AG04450 (cell line): Measurements from ENCODE around the gene C20orf173. TPM values are rescaled to one million over a fixed set of nuclear protein-coding genes. Genes with fewer than 3 reads are reported as not detected.

ENCODE experiments used
- CTCF ChIA-PET: fragments of 300-600, 350-600 bp; formaldehyde crosslinking; extraction: SDS; loops from one replicate; lab custom pipeline; 2022; ENCODE audit warnings: antibody characterized with exemption, inconsistent platforms; lab: Charles Lee
- POLR2A ChIA-PET: fragments of 350-600 bp; formaldehyde crosslinking; extraction: SDS; loops from one replicate; lab custom pipeline; 2021; ENCODE audit warnings: antibody characterized with exemption, inconsistent platforms; lab: Yijun Ruan, JAX
- DNase-seq: peaks from one replicate; pipeline ENCODE4 v3.0.0-alpha.2; 2011; ENCODE audit warnings: low read depth, low spot score
- H3K27ac ChIP-seq: one replicate; pipeline ENCODE4 v1.5.1; 2012; ENCODE audit warnings: low read depth, low read length, control low read depth
- H3K27me3 ChIP-seq: one replicate; pipeline ENCODE4 v1.6.0; 2012; ENCODE audit warnings: low read length; ENCODE audit not compliant: control insufficient read depth, insufficient read depth
- H3K4me3 ChIP-seq: 2 replicates; pipeline ENCODE4 v1.5.1; 2011; ENCODE audit warnings: mild to moderate bottlenecking, low read depth, low read length, control low read depth
- H3K9me3 ChIP-seq: 2 replicates; pipeline ENCODE4 v1.5.1; 2012; ENCODE audit warnings: low read length; ENCODE audit not compliant: control insufficient read depth, insufficient read depth
- CTCF ChIP-seq: IDR thresholded peaks from 2 replicates; pipeline ENCODE4 v1.5.1; 2011; ENCODE audit warnings: low read depth, low read length, control low read depth, inconsistent platforms
- polyA plus RNA-seq: library from polyadenylated mRNA; depleted of rRNA; stranded (reverse); fragments of >200 nt; gene quantifications from 2 replicates; pipeline ENCODE4 v1.2.3, GENCODE V29; 2011

Gene C20orf173
- polyA plus RNA-seq, 1 experiment: not detected

DNA sequence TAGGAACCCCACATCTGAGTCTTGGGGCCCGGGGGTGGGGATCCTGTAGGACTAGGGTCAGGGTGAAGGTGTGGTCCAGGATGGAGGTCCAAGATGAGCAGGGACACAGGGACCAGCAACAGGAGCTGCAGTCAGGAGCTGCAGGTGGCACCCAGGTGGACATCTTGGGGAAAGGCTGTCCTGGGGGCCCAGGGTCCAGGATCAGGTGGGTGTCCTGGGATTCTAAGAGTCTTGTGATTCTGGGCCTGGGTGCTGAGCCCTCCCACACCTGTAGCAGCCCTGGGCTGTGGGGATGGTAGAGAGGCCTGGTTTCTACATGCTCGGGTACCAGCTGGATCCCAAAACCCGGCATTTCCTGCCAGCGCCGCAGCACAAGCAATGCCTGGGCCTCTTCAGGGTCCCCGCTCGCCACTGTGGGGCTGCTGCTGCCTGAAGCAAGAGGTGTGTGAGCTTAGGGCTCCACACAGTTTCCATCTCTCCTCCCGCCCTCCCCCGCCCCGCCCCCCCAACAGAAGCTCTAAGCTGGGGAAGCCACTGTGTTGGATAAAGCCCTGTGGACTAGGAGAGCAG lies 33.2 kb upstream of the C20orf173 start:
- H3K27ac ChIP-seq: no peak overlapping the region
- no peaks in the 10 kb centered on the region; the same call in 1 of the 2 replicates for H3K9me3 ChIP-seq
- DNase-seq: no peak
- H3K4me3 ChIP-seq: no peak overlapping the region
- peaks cover 4% of the 10 kb centered on the region for H3K27me3 ChIP-seq
- CTCF ChIA-PET: no interaction called here
- POLR2A ChIA-PET: no interaction called here
- TF ChIP-seq CTCF: no peak

- H3K4me3 ChIP-seq: no peak overlapping the region
- peaks cover 4% of the 10 kb centered on the region for H3K27me3 ChIP-seq
- no peak overlapping the region for H3K27ac ChIP-seq
- ChIA-PET CTCF (interaction anchor here (1.1 kb wide), 1 partner anchor 18 kb away, joined by 3 read pairs; no protein-coding TSS in a partner anchor), POLR2A (interaction anchor here (0.5 to 0.6 kb wide), 2 partner anchors 18 to 81 kb away, joined by 7 to 10 read pairs; no protein-coding TSS in a partner anchor)
- DNase-seq: no peak
- no peak for TF ChIP-seq CTCF
- no peaks in the 10 kb centered on the region; the same call in 1 of the 2 replicates for H3K9me3 ChIP-seq
Observed at GRCh38 chr20:35561671-35562070, 32.2 kb upstream of the C20orf173 start.

GRCh38 chr20:35561268-35561667 lies 31.8 kb upstream of the C20orf173 start:
- CTCF ChIA-PET: interaction anchor here (0.5 to 1.1 kb wide), 2 partner anchors 18 to 220 kb away, joined by 3 read pairs; no protein-coding TSS in a partner anchor
- peak; percentile 4 for DNase-seq
- Histone ChIP-seq H3K27ac (no peak overlapping the region), H3K9me3 (no peaks in the 10 kb centered on the region; the same call in 1 of the 2 replicates), H3K27me3 (peaks cover under 1% of the 10 kb centered on the region), H3K4me3 (no peak overlapping the region)
- TF ChIP-seq CTCF: peak; percentile 32; the same call in 1 of the 2 replicates
- POLR2A ChIA-PET: interaction anchor here (0.5 to 0.6 kb wide), 3 partner anchors 19 to 81 kb away, joined by 3 to 10 read pairs (median 7); no protein-coding TSS in a partner anchor

GRCh38 chr20:35560541-35560940 lies 31.1 kb upstream of the C20orf173 start:
- POLR2A ChIA-PET: no interaction called here
- no peak for TF ChIP-seq CTCF
- Histone ChIP-seq H3K4me3 (no peak overlapping the region), H3K27me3 (no peaks in the 10 kb centered on the region), H3K9me3 (no peaks in the 10 kb centered on the region; the same call in 1 of the 2 replicates), H3K27ac (no peak overlapping the region)
- DNase-seq: no peak
- CTCF ChIA-PET: interaction anchor here (1.1 kb wide), 1 partner anchor 17 kb away, joined by 3 read pairs; no protein-coding TSS in a partner anchor

DNA sequence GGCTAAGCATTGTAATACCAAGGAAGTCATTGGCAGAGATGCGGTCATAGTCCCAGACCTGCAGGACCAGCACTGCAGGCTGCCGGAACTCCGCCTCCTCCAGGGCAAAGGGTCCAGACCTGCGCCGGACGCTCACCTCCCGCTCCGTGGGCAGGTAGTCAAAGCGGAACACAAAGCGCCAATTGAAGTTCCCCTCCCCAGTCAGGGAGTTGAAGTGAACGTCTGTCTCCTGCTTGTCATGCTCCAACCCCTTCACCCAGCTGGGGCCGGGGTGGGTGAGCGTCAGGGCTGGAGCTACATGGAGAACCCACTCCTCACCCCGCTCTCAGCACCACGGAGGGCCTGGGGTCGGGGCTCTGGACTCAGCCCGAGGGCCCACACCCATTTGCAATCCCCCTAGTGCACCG lies 30.7 kb upstream of the C20orf173 start:
- TF ChIP-seq CTCF: no peak
- Histone ChIP-seq H3K9me3 (no peaks in the 10 kb centered on the region; the same call in 1 of the 2 replicates), H3K27me3 (no peaks in the 10 kb centered on the region), H3K4me3 (no peak overlapping the region), H3K27ac (no peak overlapping the region)
- CTCF ChIA-PET: no interaction called here
- POLR2A ChIA-PET: no interaction called here
- DNase-seq: no peak
